RWPE2 (cell line): Measurements from ENCODE around the gene LGALS9.
"Not testable (repeated sequence)": the region's sequence is repeated elsewhere in the genome, so short reads cannot be mapped to it uniquely, and the experiment has no call there.

Experiments used
- ATAC-seq: fragments of 200-7000 bp; cut with Tn5 transposase; 3 replicates; pipeline ENCODE4 v1.9.1; 2021; ENCODE audit warnings: low read depth
- DNase-seq: peaks from one replicate; pipeline ENCODE4 v3.0.0-alpha.2; 2020; ENCODE audit warnings: low spot score
- H3K27ac ChIP-seq: fragments of 450-650 bp; 2 replicates; pipeline ENCODE4 v1.5.1; 2017; ENCODE audit warnings: mild to moderate bottlenecking; ENCODE audit not compliant: poor library complexity, severe bottlenecking
- H3K27me3 ChIP-seq: fragments of 250-450 bp; sonication (Bioruptor Pico); 2 replicates; pipeline ENCODE4 v1.5.1; 2021; ENCODE audit warnings: mild to moderate bottlenecking, moderate library complexity; ENCODE audit not compliant: insufficient read depth, poor library complexity, severe bottlenecking
- H3K36me3 ChIP-seq: fragments of 250-450 bp; sonication (Bioruptor Pico); 2 replicates; pipeline ENCODE4 v1.5.1; 2020; ENCODE audit warnings: low read depth, mild to moderate bottlenecking, moderate library complexity
- H3K4me1 ChIP-seq: fragments of 250-450 bp; sonication (Bioruptor Pico); 2 replicates; pipeline ENCODE4 v1.5.1; 2021; ENCODE audit warnings: mild to moderate bottlenecking, moderate library complexity; ENCODE audit not compliant: insufficient read depth, poor library complexity, severe bottlenecking
- H3K4me3 ChIP-seq: fragments of 250-450 bp; sonication (Bioruptor Pico); 2 replicates; pipeline ENCODE4 v1.5.1; 2021; ENCODE audit warnings: mild to moderate bottlenecking, moderate library complexity; ENCODE audit not compliant: severe bottlenecking
- H3K9me3 ChIP-seq: fragments of 250-450 bp; sonication (Bioruptor Pico); 2 replicates; pipeline ENCODE4 v1.5.1; 2021; ENCODE audit warnings: mild to moderate bottlenecking, moderate library complexity; ENCODE audit not compliant: severe bottlenecking
- CTCF ChIP-seq: fragments of 450-650 bp; IDR thresholded peaks from one replicate; pipeline ENCODE4 v1.5.1; 2017; ENCODE audit warnings: mild to moderate bottlenecking, moderate library complexity; ENCODE audit not compliant: poor library complexity, severe bottlenecking

LGALS9 gene

GRCh38 chr17:27624539-27624938 lies 6.4 kb upstream of the LGALS9 start:
- Histone ChIP-seq H3K9me3 (no peaks in the 10 kb centered on the region), H3K4me3 (no peak overlapping the region), H3K4me1 (no peaks in the 10 kb centered on the region), H3K27me3 (no peaks in the 10 kb centered on the region), H3K36me3 (no peaks in the 10 kb centered on the region), H3K27ac (no peak overlapping the region)
- TF ChIP-seq CTCF = no peak
- no peak for DNase-seq
- no peak for ATAC-seq

DNA sequence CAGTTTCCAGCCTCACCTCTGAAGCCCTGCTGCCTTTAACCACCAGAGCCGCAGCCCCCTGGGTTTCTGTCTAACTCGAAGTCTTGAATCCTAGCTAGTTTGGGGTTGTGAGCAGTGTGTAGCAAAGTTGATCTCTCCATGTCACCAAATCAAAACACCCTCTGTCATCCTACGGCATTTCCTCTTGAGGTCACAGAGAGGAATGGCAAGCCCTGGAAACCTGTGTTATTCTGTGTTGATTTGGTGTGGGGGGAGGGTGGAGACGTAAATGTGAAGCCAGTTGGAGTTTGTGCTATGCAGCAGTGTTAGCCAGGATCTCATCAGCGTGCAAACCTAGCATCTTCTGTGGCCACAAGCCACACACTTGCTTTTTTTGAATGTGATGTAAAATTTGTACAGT lies 5.1 kb upstream of the LGALS9 start:
- no peaks in the 10 kb centered on the region for H3K36me3 ChIP-seq
- H3K27me3 ChIP-seq = no peaks in the 10 kb centered on the region
- H3K4me1 ChIP-seq = no peaks in the 10 kb centered on the region
- H3K4me3 ChIP-seq = no peak overlapping the region
- no peak for ATAC-seq
- no peak overlapping the region for H3K27ac ChIP-seq
- no peak for TF ChIP-seq CTCF
- DNase-seq = no peak
- H3K9me3 ChIP-seq = no peaks in the 10 kb centered on the region

GRCh38 chr17:27627514-27627913 lies 3.5 kb upstream of the LGALS9 start:
- DNase-seq = no peak
- Histone ChIP-seq H3K4me1 (no peaks in the 10 kb centered on the region), H3K9me3 (no peaks in the 10 kb centered on the region), H3K4me3 (no peak overlapping the region), H3K27ac (no peak overlapping the region), H3K36me3 (no peaks in the 10 kb centered on the region), H3K27me3 (no peaks in the 10 kb centered on the region)
- no peak for TF ChIP-seq CTCF
- ATAC-seq = no peak

DNA sequence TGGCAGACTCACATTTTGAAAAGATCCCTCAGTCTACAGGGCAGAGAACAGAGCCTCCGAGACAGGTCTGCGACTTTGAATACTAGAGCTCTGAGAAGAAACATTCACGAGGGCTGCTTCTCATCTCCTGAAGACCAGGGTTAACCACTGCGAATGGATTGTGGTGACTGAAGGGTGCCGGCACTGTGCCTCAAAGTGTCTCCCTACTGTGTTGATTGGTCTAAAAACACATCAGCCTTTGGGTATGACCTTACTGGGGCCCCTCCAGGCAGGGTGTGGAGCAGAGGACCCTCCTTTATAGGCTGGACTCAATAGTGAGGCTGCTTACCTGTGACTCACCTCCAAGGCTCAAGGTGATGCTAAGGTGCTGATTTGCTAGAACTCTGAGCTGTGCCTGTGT lies 2.6 kb upstream of the LGALS9 start:
- no peak for DNase-seq
- Histone ChIP-seq H3K27me3 (no peaks in the 10 kb centered on the region), H3K4me3 (no peak overlapping the region), H3K27ac (no peak overlapping the region), H3K4me1 (no peaks in the 10 kb centered on the region), H3K9me3 (no peaks in the 10 kb centered on the region), H3K36me3 (no peaks in the 10 kb centered on the region)
- TF ChIP-seq CTCF = no peak
- no peak for ATAC-seq

DNA sequence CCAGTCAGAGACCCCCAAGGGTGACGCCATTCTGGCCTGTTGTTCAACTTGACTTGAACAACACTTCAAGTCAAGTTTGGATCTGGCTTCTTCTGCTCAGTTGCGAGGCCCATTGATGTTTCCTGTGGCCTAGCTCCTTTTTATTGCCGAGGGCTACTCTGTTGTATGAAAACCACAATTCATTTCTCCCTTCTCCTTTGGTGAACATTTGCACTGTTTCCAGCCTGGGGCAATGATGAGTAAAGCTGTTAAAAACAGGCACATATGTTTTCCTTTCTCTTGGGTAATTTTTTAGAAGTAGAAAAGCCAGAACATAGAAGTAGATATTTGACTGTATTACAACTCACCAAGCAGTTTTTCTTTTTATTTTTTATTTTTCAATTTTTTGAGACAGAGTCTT lies 1.7 kb upstream of the LGALS9 start:
- H3K27ac ChIP-seq, H3K27me3 ChIP-seq, H3K4me1 ChIP-seq, ATAC-seq, H3K36me3 ChIP-seq, H3K9me3 ChIP-seq, H3K4me3 ChIP-seq, DNase-seq: not testable (repeated sequence)
